Measurements from ENCODE around the gene GULP1.
"Not testable (repeated sequence)": the region's sequence is repeated elsewhere in the genome, so short reads cannot be mapped to it uniquely, and the experiment has no call there.

GULP1 gene

DNA sequence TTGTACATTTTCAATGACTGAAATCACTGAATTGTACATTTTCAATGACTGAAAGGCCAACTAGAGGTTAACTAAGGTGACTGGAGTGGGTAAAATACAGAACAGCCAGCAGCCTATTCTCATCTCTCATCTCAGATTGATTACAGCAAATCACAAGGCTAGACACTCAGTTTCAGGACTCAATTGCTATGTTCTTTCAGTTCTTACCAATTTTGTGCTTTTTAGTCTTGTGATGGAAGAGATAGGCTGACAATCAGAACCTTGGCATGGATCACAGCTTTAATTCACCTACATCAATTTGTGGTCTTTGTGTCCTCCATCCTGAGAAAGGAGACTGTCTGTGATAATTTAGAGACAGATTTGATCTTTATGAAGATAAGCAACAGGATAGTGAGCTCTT lies 124.7 kb downstream of the GULP1 start:
- DNase-seq (ENCODE audit: low read depth in 2 of 2) = no peak

DNA sequence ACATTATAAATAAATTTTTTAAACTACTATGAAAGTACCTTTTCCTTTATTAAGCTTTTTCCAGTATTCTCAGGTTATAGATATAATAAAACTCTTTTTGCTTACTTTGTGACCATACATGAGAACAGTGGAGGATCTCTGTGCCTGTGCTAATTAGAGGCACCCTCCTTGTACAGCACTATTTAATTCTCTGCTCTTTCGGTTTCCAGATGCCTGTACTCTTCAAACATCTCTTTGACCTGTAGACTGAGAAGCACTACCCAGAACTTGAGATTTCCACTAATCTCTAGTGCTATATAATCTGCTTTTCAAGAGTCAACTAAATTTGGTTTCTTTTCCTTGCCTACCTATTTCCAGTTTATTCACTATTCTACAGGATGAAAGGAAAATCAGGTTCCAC lies 131.1 kb downstream of the GULP1 start:
- DNase-seq (ENCODE audit: low read depth in 2 of 2) = no peak

DNA sequence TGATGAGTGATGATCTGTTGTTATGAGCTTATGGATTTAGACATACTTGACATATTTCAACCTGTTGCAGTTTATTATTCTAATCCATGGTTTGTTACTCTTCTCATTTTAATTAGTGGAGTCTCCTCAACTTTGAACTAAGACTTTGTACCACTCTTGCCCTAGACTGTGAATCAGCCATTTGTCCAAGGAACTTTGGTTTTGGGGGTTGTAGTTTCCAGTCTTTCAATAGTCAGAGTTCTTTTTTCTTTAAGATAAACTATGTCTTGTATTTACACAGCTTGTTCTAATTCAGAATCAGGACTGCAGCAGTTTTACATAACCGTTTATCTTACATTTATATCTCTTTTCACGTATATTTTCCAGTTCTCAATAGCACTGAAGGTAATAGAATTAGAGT lies 133.6 kb downstream of the GULP1 start:
- DNase-seq (ENCODE audit: low read depth in 2 of 2) = no peak

DNA sequence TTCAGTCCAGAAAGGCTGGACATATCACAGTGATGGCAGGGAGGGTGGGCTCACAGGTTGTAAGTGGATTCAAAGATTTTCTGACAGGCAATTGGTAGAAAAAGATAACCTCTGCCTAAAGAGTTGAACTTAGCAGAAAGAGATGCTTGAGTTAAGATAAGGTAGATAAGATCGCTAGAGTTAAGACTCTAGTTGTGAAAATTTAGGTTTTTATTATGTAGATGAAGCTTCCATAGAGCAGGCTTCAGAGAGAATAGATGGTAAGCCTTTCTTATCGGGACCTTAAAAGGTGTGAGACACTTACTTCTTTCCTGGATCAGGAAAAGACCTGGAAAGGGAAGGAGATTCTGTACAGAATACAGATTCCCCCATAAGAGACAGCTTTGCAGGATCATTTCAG lies 134.4 kb downstream of the GULP1 start:
- no peak for DNase-seq (ENCODE audit: low read depth in 2 of 2)

DNA sequence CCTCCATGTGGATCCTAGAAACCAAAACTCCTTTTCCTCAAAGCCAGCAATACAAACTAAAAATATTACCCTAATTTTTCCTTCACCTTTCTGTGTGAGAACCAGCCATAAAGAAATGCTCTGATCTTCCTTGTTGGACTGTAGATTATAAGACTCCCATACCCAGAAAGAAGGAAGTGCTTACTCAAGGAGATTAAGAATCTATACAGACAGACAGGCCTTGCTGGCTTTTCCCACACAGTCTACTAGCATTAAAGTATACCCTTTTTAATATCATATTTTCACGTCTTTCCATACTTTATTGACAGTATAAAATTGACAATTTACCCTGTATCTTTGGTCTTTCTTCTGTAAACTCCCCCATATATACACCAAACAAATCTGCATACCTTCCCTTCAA lies 139.0 kb downstream of the GULP1 start:
- no peak for DNase-seq (ENCODE audit: low read depth in 2 of 2)

DNA sequence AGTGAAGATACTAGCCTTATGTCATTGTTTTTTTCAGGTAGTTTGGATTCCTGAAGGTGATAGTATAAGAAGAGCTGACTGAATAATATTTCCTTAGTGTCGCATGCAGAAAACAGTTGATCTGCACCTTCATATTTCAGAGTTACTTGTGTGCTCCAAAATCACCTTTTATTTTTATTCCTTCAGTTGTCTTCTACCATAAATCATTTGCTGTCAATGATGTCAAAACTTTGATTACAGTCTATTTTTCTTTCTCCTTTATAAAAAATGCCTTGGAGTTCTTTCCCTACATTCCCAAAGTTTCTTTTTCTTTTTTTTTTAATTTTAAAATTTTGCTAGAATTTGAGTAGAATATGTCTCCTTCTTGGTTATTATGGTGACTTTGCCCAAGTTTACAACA lies 142.3 kb downstream of the GULP1 start:
- DNase-seq (ENCODE audit: low read depth in 2 of 2) = no peak

DNA sequence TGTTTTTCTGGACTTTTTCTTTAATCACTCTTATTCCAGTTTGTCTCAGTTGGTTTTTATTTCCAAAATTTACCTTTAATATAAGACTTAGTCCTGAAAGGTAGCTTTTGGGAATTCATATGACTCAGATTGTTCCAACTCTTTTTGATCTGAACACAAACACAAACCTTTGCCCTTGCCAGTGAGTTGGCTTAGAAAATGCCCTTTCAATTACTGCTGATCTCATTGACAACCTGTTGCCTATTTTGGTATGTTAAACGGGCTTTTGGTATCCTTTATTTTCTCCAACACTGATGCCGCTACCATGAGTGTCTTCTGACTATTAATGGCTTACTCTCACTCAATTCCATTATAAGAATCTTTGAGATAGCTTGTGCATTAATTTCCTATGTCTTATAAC lies 143.4 kb downstream of the GULP1 start:
- no peak for DNase-seq (ENCODE audit: low read depth in 2 of 2)

DNA sequence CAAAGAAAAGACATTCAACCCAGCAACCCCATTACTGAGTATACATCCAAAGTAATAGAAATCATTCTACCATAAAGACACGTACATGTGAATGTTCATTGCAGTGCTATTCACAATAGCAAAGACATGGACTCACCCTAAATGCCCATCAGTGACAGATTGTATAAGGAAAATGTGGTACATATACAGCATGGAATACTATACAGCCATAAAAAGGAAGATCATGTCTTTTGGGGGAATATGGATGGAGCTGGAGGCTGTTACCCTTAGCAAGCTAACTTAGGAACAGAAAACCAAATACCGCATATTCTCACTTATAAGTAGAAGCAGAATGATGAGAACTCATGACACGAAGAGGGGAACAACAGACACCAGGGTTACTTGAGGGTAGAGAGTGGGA lies 145.9 kb downstream of the GULP1 start:
- no peak for DNase-seq (ENCODE audit: low read depth in 2 of 2)

DNA sequence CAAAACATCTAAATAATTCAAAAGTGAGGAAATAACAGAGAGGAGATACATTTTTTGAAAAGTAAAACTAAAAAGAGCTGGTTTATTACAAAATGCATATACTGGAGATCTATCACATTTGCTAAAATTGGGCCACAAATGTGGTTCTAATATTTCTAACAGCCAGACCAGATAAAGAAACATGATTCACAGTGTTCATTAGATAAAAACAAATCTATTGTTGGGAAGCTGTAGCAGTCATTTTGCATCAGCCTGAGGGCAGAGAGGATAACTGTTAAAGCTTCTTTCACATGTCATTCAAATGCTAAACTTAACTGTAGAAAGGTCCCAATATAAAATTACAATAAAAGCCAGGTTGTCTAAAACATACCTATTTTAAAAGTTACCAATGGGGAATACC lies 148.3 kb downstream of the GULP1 start:
- DNase-seq (ENCODE audit: low read depth in 2 of 2) = no peak

DNA sequence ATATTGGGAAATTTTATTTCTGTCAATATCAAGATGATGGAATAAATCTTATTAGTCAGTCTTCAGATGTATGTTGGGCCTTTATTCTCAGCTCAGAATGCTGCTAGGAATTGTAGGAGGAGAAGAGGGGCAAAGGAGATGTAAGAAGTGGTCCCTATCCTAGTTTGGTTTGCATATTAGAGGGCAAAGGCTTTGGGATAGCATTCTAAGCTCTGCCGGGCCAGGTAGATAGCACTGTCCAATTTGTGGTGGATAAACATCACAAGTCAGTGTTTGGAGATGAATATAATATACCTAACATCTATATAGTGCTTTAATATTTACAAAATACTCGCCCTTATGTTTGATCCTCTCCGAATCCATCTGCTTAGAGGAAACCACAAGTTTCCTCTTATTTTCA lies 149.2 kb downstream of the GULP1 start:
- no peak for DNase-seq (ENCODE audit: low read depth in 2 of 2)

DNA sequence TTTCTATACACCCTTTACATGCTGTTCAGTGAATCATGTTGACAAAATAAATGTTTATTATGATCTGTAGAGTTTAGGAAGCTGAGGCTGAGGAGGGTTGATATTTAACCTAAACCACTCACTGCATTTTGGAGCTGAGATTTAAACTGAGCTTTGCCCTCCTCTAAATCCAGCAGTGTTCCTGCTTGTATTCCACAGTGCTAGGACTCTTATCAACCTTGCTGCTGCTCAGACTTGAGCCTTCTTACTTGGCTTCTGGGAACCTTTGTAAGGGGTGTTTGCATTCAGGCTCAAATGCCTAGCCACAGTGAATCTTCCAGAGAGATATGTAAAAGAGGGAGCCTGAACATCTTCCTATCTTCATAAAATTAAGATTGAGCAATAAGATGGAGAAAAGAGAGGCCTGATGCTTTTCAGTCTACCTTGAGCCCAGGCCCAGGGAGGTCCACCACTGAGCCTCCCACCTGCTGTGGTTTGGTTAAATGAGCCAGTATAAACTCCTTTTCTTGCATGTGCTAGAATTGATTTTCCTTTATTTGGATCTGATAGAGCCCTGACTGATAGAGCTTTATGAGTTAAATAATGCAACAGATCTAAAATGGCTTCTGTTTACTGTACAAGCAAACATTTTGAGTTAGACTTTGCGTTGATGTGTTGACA lies 149.7 kb downstream of the GULP1 start:
- no peak for DNase-seq (ENCODE audit: low read depth in 2 of 2)

DNA sequence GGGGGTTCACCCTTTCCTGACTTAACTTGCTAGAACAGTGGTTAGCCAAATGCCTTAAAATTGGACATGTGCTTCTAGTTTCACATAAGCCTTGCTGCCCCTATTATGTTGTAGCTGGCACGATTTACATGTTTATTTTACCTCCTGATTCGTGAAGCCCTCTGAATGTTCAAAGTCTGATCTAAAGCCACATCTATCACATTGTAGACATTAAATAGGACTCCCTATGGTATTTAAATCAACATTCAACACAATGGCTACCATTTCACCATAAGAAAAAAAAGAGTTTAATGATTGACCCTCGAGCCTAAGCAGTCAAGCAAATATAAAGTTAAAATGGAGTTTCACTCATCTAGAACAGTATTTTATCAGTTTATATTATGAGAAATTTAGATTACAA lies 151.5 kb downstream of the GULP1 start:
- DNase-seq (ENCODE audit: low read depth in 2 of 2) = no peak

DNA sequence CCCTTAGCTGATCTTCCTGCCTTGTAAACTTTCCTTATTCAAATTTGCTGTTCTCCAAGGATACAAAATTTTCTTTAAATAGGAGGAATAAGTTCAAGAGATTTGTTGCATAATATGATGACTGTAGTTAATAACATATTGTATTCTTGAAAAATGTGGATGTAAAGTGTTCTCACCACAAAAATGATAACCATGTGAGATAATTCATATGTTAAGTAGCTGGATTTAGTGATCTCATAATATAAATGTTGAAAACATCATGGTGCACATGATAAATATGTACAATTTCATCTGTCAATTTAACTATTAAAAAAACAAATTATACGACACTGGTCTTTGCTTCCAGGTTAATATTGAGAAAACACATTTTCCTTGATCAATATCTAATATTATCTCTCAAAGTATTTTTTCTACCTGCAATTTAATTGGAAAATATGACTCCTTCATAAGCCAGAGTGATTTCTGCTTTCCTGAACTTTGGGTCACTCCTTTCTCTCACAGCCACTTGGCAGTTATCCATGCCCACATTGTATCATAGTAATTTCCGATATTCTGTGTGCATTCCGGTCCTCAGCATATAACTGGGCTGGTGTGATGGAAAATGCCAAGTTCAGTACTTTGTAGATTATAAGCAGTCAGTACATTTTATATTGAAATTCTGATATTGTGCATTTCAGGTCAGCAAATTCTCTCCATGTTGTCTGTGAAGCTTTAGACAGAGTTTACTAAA lies 152.6 kb downstream of the GULP1 start:
- DNase-seq (ENCODE audit: low read depth in 2 of 2) = no peak

DNA sequence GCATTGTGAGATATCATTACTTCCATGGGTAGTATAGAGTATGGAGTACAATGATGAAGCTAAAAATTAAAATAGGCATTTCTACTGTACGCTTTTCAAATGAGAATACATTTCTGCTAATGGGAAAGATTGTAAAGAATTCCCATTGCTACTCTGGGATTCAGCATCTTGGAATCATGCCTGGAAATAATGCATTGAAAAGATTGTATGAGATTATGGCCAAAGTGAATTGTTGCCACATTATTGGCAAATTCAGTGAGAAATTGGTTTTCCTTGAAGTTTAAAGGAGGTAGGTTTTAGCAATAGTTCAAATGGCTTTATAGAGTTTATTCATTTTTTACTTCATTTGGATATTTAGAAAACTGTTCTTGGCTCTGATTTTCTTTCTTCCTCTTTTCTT lies 157.9 kb downstream of the GULP1 start:
- DNase-seq (ENCODE audit: low read depth in 2 of 2) = no peak

DNA sequence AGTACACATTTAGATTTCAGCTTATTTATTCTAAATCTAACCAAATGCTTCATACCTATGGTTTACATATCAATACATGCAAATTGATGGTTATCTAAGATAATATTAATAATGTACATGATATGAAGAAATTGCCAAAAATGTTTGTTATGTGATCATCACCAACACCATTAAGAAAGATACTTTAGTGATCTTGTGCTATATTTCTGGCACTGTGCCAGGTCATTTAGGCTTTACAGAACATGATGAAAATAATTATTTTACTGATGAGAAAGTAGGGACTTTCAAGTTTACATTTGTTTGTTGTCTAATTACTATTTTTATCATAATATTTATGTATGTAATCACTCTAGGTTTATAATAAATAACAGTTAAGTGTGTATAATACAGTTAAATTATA lies 158.3 kb downstream of the GULP1 start:
- DNase-seq (ENCODE audit: low read depth in 2 of 2) = no peak

DNA sequence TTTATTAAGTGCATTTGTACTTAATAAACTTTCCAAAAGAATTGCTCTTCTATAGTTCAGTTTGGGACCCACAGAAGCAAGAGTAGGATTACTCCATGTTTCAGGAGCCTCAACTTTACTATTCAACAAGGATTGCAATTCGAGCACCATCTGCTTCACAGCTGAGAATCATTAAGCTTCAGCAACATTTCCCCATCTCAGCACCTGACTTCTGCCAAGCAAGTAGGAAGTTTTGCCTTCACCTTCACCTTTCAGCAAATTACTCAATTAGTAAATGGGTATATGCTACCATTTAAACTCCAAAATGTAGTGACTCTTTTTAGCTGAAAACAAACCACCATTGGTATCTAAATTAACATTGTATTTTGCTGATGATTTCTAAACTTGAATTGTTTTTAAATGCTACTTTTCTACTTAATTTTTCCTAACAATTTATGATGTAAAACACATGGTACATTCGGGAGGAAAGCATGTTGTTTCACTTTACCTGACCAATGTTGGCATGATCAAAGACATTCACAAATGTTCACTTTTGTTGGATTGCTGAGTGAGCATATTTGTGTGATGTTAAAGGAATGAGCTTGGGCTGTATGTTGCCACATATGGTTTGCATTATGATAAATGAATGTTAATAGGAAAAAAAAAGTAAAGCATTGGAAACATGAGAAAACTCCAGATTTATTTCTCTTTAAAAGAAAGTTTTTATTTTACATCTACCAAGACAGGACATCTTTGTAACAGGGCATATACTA lies 159.2 kb downstream of the GULP1 start:
- no peak for DNase-seq (ENCODE audit: low read depth in 2 of 2)

DNA sequence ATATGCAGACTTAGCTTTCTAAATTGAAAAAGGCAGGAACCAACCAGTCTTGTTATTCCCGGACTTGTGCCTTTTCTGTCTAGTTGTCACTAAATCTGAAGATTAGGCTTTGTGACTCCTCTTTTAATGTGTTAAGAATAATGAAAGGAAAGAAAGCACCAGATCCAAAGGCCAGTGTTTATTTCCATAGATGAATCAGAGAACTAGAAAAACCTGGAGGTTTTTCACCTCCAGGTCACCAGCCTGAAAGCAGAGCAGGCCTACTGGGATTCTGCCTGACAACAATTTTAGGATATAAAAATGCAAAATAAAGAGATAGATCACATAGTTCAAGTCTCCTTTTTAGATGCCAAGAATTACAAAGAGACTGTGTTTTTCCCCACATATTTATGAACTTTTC lies 160.4 kb downstream of the GULP1 start:
- DNase-seq (ENCODE audit: low read depth in 2 of 2) = no peak

DNA sequence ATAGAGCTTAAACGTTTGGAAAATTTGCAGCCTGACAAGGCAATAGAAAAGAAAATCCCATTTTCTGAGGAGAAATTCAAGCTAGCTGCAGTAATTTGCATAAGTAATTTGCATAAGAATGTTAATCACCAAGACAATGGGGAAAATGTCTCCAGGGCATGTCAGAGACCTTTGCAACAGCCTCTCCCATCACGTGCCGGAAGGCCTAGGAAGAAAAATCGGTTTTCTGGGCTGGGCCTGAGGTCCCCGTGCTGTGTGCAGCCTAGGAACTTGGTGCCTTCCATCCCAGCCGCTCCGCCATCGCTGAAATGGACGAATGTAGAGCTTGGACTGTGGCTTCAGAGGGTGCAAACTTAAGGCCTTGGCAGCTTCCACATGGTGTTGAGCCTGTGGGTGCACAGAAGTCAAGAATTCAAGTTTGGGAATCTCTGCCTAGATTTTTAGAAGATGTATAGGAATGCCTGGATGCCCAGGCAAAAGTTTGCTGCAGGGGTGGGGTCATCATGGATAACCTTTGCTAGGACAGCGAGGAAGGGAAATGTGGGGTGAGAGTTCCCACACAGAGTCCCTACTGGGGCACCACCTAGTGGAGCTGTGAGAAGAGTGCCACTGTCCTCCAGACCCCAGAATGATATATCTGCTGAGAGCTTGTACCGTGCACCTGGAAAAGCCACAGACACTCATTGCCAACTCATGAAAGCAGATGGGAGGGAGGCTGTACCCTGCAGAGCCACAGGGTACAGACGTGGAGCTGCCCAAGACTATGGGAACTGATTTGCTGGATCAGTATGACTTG lies 164.6 kb downstream of the GULP1 start:
- no peak for DNase-seq (ENCODE audit: low read depth in 2 of 2)

DNA sequence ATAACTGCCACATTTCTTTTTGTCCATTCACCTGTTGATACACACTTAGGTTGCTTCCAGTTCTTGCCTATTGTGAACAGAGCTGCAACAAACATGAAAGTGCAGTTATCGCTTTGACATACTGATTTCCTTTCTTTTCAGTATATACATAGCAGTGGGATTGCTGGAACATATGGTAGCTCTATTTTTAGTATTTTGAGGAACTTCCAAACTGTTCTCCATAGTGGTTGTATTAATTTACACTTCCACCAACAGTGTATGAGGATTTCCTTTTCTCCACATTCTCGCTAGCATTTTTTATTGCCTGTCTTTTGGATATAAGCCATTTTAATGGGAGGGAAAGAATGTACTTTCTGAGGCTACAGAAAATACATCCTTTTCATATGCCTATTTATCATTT lies 167.4 kb downstream of the GULP1 start:
- no peak for DNase-seq (ENCODE audit: low read depth in 2 of 2)

DNA sequence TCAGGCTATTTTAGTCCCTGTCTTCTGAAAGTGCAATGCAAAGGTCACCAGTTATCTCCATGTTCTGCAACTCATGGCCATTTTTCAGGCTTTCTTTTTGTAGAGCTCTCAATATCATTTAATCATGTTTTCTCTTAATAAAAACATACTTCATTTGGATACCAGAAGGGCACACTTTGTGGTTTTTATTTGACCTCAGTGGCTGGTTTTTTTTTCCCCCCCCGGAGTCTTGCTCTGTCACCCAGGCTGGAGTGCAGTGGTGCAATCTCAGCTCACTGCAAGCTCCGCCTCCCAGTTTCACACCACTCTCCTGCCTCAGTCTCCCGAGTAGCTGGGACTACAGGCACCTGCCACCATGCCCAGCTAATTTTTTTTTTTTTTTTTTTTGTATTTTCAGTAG lies 174.4 kb downstream of the GULP1 start:
- not testable (repeated sequence) for DNase-seq (ENCODE audit: low read depth in 2 of 2)

DNA sequence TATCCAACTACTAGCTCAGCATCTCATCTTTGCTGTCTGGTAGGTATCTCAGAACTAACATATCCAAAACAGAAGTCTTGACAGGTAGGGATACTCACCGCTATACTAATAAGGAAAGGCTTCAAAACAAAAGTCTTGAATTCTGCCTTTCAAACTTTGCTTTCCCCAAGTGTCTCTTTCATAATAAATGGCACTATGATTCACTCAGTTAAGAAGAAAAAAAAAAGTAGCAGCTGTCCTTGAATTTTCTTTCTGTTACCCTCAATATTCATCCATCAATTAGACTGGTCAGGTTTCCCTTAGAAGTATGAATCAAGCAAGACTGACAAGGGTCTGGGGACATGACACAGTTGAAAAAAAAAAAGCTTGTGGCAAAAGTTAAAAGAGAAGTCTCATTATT lies 175.1 kb downstream of the GULP1 start:
- no peak for DNase-seq (ENCODE audit: low read depth in 2 of 2)

DNA sequence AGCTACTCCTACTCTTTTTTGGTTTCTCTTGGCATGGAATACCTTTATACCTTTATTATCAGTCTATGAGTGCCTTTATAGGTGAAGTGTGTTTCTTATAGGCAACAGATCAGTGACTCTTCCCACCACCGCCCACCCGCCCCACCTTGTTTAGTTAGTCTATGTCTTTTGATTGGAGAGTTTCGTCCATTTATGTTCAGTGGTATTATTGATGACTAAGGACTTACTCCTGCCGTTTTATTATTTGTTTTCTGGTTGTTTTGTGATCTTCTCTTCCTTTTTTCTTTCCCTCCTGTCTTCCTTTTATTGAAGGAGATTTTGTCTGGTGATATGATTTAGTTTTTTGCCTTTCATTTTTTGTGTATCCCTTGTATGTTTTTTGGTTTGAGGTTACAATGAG lies 179.5 kb downstream of the GULP1 start:
- no peak for DNase-seq (ENCODE audit: low read depth in 2 of 2)

All from stimulated activated CD8-positive, alpha-beta memory T cell treated with anti-CD3 and anti-CD28 coated beads, Interleukin-7, amount 100 ng/mL, for 4 hours (primary cell).